Measurements from ENCODE around the gene RANBP10. TPM values are rescaled to one million over a fixed set of nuclear protein-coding genes. Genes with fewer than 3 reads are reported as not detected.

RANBP10 gene
- total and polyA plus RNA-seq, 10 of the 15 experiments (the other 5 are each of a cell fraction or from before 2014, with no cell fraction given): 1.2 to 20.4 (median 10.8) TPM

GRCh38 chr16:67783353-67783725 is 23.0 kb downstream of the RANBP10 start:
- ChIA-PET POLR2A (interaction anchor here (0.6 kb wide), 1 partner anchor 41 kb away, joined by 4 read pairs; no protein-coding TSS in a partner anchor), SMC1A (ENCODE audit: uncharacterized antibody, unreplicated experiment) (no interaction called here), RAD21 (ENCODE audit: unreplicated experiment) (no interaction called here), CTCF (interaction anchor here (3.9 to 4.5 kb wide), 2 partner anchors 18 to 32 kb away, joined by 22 read pairs; no protein-coding TSS in a partner anchor)
- in situ Hi-C loops (cut with MboI) (no loop called here), intact Hi-C loops (cut with micrococcal nuclease; ENCODE audit: unreplicated experiment) (no loop called here)
- DNase-seq (ENCODE audit: low read depth, low spot score) (no peak), ATAC-seq (no peak), FAIRE-seq (no peak)
- no peak overlapping the region for H3K4me3 ChIP-seq
- no TSS peak for BruUV-seq (replicated peaks)
- H3K9ac ChIP-seq (ENCODE audit: control insufficient read depth, insufficient read depth, low read length): no peak overlapping the region
- H3K27ac ChIP-seq (ENCODE audit: control insufficient read depth, insufficient read depth): no peak overlapping the region
- no peak overlapping the region for H3K4me2 ChIP-seq (ENCODE audit: control insufficient read depth, insufficient read depth)
- H3K4me1 ChIP-seq (ENCODE audit: control insufficient read depth, insufficient read depth, low read length): peaks cover 39% of the 10 kb centered on the region
- no peaks in the 10 kb centered on the region for H3K27me3 ChIP-seq (replicated peaks in 1 of 2; ENCODE audit: control insufficient read depth in 2 of 2, insufficient read depth in 2 of 2, low read length in 1 of 2)
- no peaks in the 10 kb centered on the region for H3K9me3 ChIP-seq (replicated peaks; ENCODE audit: control insufficient read depth, insufficient read depth, low read length)
- peaks cover 35% of the 10 kb centered on the region for H3K79me2 ChIP-seq (ENCODE audit: control insufficient read depth, insufficient read depth, low read length)
- H3K36me3 ChIP-seq (ENCODE audit: control insufficient read depth in 2 of 2, insufficient read depth in 2 of 2, low read length in 1 of 2): peaks cover 0 to 4% of the 10 kb centered on the region in 2 experiments; a peak in 3 of 4 replicates
- no peaks in the 10 kb centered on the region for H4K20me1 ChIP-seq (ENCODE audit: control insufficient read depth, insufficient read depth)
- TF ChIP-seq BMI1 (IDR thresholded peaks at IDR 0.05; ENCODE audit: borderline replicate concordance) (no peak), RELB (IDR thresholded peaks at IDR 0.05; ENCODE audit: low read depth) (no peak)
- no peak overlapping the region for H2AFZ ChIP-seq (ENCODE audit: control insufficient read depth, low read depth, low read length)

- Histone ChIP-seq H3K4me3 (no peak overlapping the region), H3K4me2 (ENCODE audit: control insufficient read depth, insufficient read depth) (no peak overlapping the region), H3K27ac (ENCODE audit: control insufficient read depth, insufficient read depth) (no peak overlapping the region), H4K20me1 (ENCODE audit: control insufficient read depth, insufficient read depth) (no peaks in the 10 kb centered on the region), H3K36me3 (ENCODE audit: control insufficient read depth in 2 of 2, insufficient read depth in 2 of 2, low read length in 1 of 2) (peaks cover 0 to 4% of the 10 kb centered on the region in 2 experiments; a peak in 3 of 4 replicates), H2AFZ (ENCODE audit: control insufficient read depth, low read depth, low read length) (no peak overlapping the region), H3K27me3 (replicated peaks in 1 of 2; ENCODE audit: control insufficient read depth in 2 of 2, insufficient read depth in 2 of 2, low read length in 1 of 2) (no peaks in the 10 kb centered on the region), H3K9me3 (replicated peaks; ENCODE audit: control insufficient read depth, insufficient read depth, low read length) (no peaks in the 10 kb centered on the region), H3K79me2 (ENCODE audit: control insufficient read depth, insufficient read depth, low read length) (peaks cover 36% of the 10 kb centered on the region), H3K9ac (ENCODE audit: control insufficient read depth, insufficient read depth, low read length) (no peak overlapping the region), H3K4me1 (ENCODE audit: control insufficient read depth, insufficient read depth, low read length) (peaks cover 39% of the 10 kb centered on the region)
- DNase-seq (ENCODE audit: low read depth, low spot score) (no peak), FAIRE-seq (no peak), ATAC-seq (no peak)
- no TSS peak for BruUV-seq (replicated peaks)
- RAD21 ChIA-PET (ENCODE audit: unreplicated experiment): no interaction called here
- POLR2A ChIA-PET: interaction anchor here (0.6 to 1.6 kb wide), 3 partner anchors 24 to 63 kb away, joined by 4 to 5 read pairs (median 4); partner anchors contain the start of genes GFOD2, RANBP10 and TSNAXIP1
- in situ Hi-C loops (cut with MboI) (no loop called here), intact Hi-C loops (cut with micrococcal nuclease; ENCODE audit: unreplicated experiment) (no loop called here)
- SMC1A ChIA-PET (ENCODE audit: uncharacterized antibody, unreplicated experiment): interaction anchor here (1.2 to 1.6 kb wide), 3 partner anchors 18 to 38 kb away, joined by 3 to 9 read pairs (median 4); partner anchors contain the start of genes RANBP10 and TSNAXIP1
- CTCF ChIA-PET: interaction anchor here (3.9 to 4.5 kb wide), 2 partner anchors 18 to 33 kb away, joined by 22 read pairs; no protein-coding TSS in a partner anchor
- WGBS (ENCODE audit: insufficient coverage, insufficient replicate concordance, low lambda C conversion rate, missing lambda C conversion rate): 99% methylated on average over 12 of the region's 12 CpGs
- no peak for TF ChIP-seq RELB (IDR thresholded peaks at IDR 0.05; ENCODE audit: low read depth)
- no peak for TF ChIP-seq POLR2A (IDR thresholded peaks at IDR 0.05; ENCODE audit: low read depth, low read length)
- TF ChIP-seq RELA (IDR thresholded peaks at IDR 0.05; ENCODE audit: borderline replicate concordance, partially characterized antibody): no peak
- no peak for TF ChIP-seq BMI1 (IDR thresholded peaks at IDR 0.05; ENCODE audit: borderline replicate concordance)
- no peak for TF ChIP-seq TARDBP (IDR thresholded peaks at IDR 0.05; ENCODE audit: borderline replicate concordance)
- no peak for TF ChIP-seq EP300 (IDR thresholded peaks at IDR 0.05; ENCODE audit: borderline replicate concordance in 1 of 2, control insufficient read depth in 1 of 2, low read depth in 2 of 2, low read length in 2 of 2)
- TF ChIP-seq RB1 (IDR thresholded peaks at IDR 0.05; ENCODE audit: borderline replicate concordance): no peak
- TF ChIP-seq PBX3 (IDR thresholded peaks at IDR 0.05; ENCODE audit: insufficient replicate concordance, low read depth, low read length): no peak
- TF ChIP-seq KLF5 (IDR thresholded peaks at IDR 0.05; ENCODE audit: partially characterized antibody): no peak
- no peak for TF ChIP-seq ZNF384 (IDR thresholded peaks at IDR 0.05; ENCODE audit: borderline replicate concordance, low read depth, low read length)
Measured at GRCh38 chr16:67782567-67783352, 23.6 kb downstream of the RANBP10 start.
